Adrenal gland (tissue), 12 donors: ENCODE results near the gene CACTIN. TPM values are rescaled to one million over a fixed set of nuclear protein-coding genes. Genes with fewer than 3 reads are reported as not detected.
A peak's percentile ranks its signal among the peaks of the same experiment; 100 is the strongest.

ENCODE experiments used
- DNase-seq, 7 donors: peaks; one replicate each; pipeline ENCODE4 v3.0.0-alpha.2; 2019 to 2020
- H3K27ac ChIP-seq, 5 donors: fragments of 200-600 bp; sonication (generic) in 4 of 5; 1 replicate in 3 of 5; 2 replicates in 2 of 5; pipeline versions ENCODE4 v1.5.1 to v1.8.0; 2016 to 2020; ENCODE audit warnings: mild to moderate bottlenecking in 1 of 5
- H3K27me3 ChIP-seq: fragments of 200-600 bp; 2 replicates; pipeline ENCODE4 v1.8.0; 2021
- H3K36me3 ChIP-seq, 2 donors: fragments of 200-600 bp; replicated peaks in 1 of 2; 1 replicate in 1 of 2; 2 replicates in 1 of 2; pipeline versions ENCODE4 v1.5.1 to v1.8.0; 2018 to 2022
- H3K4me1 ChIP-seq, 2 donors: fragments of 200-600 bp; replicated peaks in 1 of 2; 1 replicate in 1 of 2; 2 replicates in 1 of 2; pipeline versions ENCODE4 v1.5.1 to v1.8.0; 2018 to 2021
- H3K4me3 ChIP-seq, 4 donors: fragments of 200-600 bp; sonication (generic) in 3 of 4; one replicate each; pipeline ENCODE4 v1.5.1; 2016 to 2018
- H3K9me3 ChIP-seq, 3 donors: fragments of 200-600 bp; sonication (generic) in 1 of 3; replicated peaks in 1 of 3; 1 replicate in 2 of 3; 2 replicates in 1 of 3; pipeline versions ENCODE4 v1.5.1 to v1.8.0; 2016 to 2021
- POLR2A ChIP-seq, 2 donors: fragments of 450-650 bp; IDR thresholded peaks; one replicate each; pipeline ENCODE4 v1.6.1; 2017; ENCODE audit warnings: antibody characterized with exemption in 2 of 2, mild to moderate bottlenecking in 2 of 2, moderate library complexity in 1 of 2
- WGBS, 4 donors: extraction: QIAGEN DNeasy Blood & Tissue Kit in 2 of 4; methylation state at CpG; one replicate each; pipeline versions ENCODE4 v1.1.5 to v1.1.7; 2013 to 2017; 5-methylcytosine and 5-hydroxymethylcytosine counted together
- intact Hi-C, 2 donors: fragments of 100-400 bp; cut with DNase I; formaldehyde crosslinking; loops; one replicate each; pipeline versions ENCODE4 v1.14.1 to v1.15.0; 2022 to 2023
- polyA plus RNA-seq, 3 donors: library from polyadenylated mRNA; stranded (reverse); fragments of 200-250 nt in 2 of 3; fragments of 350-450 nt in 1 of 3; fragmentation: Illumina TruSeq in 1 of 3; extraction: RNeasy Lipid Tissue Mini Kit (QIAGEN cat#74804) in 1 of 3; gene quantifications; one replicate each; pipeline ENCODE4 v1.2.3, GENCODE V29; 2013 to 2014
- total RNA-seq, 9 donors: library from RNA; depleted of rRNA in 4 of 9; stranded (reverse); fragments of >200 nt in 4 of 9; fragments of 120-200 nt in 1 of 9; fragmentation: NEBNext Ultra II Directional in 1 of 9; extraction: Animal tissue kit (Norgen Biotek cat#: 25700) in 1 of 9; gene quantifications; one replicate each; pipeline versions ENCODE4 v1.1.0 to v1.2.4, GENCODE V29; 2013 to 2023
- TF ChIP-seq, protein P1 (sequence below), 6 experiments: fragments of 450-650 bp in 4 of 6; fragments of 200-600 bp in 2 of 6; sonication (generic) in 1 of 6; IDR thresholded peaks; 1 replicate in 5 of 6; 2 replicates in 1 of 6; pipeline versions ENCODE4 v1.5.1 to v1.8.0; 2016 to 2021; ENCODE audit warnings: antibody characterized with exemption in 6 of 6, mild to moderate bottlenecking in 2 of 6, moderate library complexity in 1 of 6
- donor health status: healthy with polysubstance abuse.
- donor health status: Bipolar disorder and iron deficiency.
- donor health status: DM: yes; HTN: yes; CAD: no.
- donor health status: DM: no; HTN: no; CAD: no.
- donor health status: DM: no; HTN: no; CAD: no.
- donor health status: DM: yes; HTN: yes; CAD: no.

The CACTIN gene
- total and polyA plus RNA-seq, 12 donors: 5.0 to 78.4 (median 22.3) TPM

GRCh38 chr19:3580156-3580934 is 46.2 kb downstream of the CACTIN start:
- Histone ChIP-seq H3K27me3 (peaks cover 4% of the 10 kb centered on the region), H3K4me3 (no peak overlapping the region), H3K9me3 (no peaks in the 10 kb centered on the region), H3K27ac (peak overlapping the region; percentile 20 to 90 (median 74)), H3K36me3 (no peaks in the 10 kb centered on the region), H3K4me1 (peaks cover 0 to 25% of the 10 kb centered on the region in 2 donors)
- DNase-seq: peak; percentile 75 to 93 (median 90)
- 25 to 31% (median 26%) methylated on average over 9 to 11 of the region's 11 CpGs for WGBS, 4 donors
- intact Hi-C loops: no loop called here
- TF ChIP-seq, protein P1, sequence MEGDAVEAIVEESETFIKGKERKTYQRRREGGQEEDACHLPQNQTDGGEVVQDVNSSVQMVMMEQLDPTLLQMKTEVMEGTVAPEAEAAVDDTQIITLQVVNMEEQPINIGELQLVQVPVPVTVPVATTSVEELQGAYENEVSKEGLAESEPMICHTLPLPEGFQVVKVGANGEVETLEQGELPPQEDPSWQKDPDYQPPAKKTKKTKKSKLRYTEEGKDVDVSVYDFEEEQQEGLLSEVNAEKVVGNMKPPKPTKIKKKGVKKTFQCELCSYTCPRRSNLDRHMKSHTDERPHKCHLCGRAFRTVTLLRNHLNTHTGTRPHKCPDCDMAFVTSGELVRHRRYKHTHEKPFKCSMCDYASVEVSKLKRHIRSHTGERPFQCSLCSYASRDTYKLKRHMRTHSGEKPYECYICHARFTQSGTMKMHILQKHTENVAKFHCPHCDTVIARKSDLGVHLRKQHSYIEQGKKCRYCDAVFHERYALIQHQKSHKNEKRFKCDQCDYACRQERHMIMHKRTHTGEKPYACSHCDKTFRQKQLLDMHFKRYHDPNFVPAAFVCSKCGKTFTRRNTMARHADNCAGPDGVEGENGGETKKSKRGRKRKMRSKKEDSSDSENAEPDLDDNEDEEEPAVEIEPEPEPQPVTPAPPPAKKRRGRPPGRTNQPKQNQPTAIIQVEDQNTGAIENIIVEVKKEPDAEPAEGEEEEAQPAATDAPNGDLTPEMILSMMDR (IDR thresholded peaks at IDR 0.05): no peak
- peak in 1 of 2 donors; percentile 68 for TF ChIP-seq POLR2A (IDR thresholded peaks at IDR 0.05)

DNA sequence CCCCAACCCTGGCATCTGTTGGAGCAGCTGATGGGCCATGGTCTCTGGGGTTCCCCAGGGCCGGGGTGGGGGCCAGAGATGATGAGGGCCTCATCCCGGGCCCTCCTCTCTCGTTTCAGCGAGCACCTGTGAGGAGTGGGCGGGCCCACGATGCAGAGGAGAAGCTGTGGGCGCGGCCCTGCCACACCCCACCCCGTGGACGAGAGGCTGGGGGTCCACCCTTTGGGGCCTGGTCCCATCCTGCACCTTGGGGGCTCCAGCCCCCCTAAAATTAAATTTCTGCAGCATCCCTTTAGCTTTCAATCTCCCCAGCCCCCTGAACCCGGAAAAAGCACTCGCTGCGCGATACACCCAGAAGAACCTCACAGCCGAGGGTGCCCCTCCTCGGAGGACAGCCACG is 48.2 kb downstream of the CACTIN start:
- Histone ChIP-seq H3K27ac (peak overlapping the region in 1 of 5 donors; percentile 22), H3K9me3 (no peaks in the 10 kb centered on the region), H3K4me1 (peaks cover 5 to 27% of the 10 kb centered on the region in 2 donors), H3K27me3 (no peaks in the 10 kb centered on the region), H3K36me3 (no peaks in the 10 kb centered on the region), H3K4me3 (no peak overlapping the region)
- intact Hi-C loops: no loop called here
- no peak for DNase-seq
- 84 to 92% (median 90%) methylated on average over 9 to 17 of the region's 17 CpGs for WGBS, 4 donors
- no peak for TF ChIP-seq POLR2A (IDR thresholded peaks at IDR 0.05)
- TF ChIP-seq, protein P1 (IDR thresholded peaks at IDR 0.05): no peak

DNA sequence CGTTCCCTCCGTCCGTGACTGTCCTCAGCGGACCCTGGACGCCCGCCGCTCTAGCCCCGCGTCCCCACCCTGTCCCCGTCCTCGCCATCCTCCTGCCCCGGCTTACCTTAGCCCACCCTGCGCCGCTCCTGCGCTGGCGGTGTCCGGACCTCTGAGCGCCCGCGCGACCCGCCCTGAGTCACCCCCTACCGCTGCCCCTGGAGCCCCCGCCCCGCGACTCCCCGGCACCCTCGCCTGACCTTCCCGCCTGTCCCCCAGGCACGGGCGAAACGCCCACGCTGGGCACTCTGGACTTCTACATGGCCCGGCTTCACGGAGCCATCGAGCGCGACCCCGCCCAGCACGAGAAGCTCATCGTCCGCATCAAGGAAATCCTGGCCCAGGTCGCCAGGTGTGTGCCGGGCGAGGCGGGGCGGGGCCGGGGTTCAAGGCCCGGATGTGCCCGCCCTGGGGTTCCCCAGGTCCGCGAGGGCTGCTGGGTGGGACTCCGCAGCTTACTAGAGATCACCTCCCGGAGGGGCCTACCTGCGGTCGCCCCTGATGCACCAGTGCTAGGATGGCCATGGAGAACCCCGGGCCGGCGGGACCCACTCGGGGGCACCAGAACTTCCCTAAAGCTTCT is 48.8 kb downstream of the CACTIN start:
- peak overlapping the region in 1 of 5 donors; percentile 40 for H3K27ac ChIP-seq
- no peak for TF ChIP-seq POLR2A (IDR thresholded peaks at IDR 0.05)

GRCh38 chr19:3576696-3577443 is 49.7 kb downstream of the CACTIN start:
- DNase-seq: peak; percentile 67 to 84 (median 77)
- Histone ChIP-seq H3K36me3 (no peaks in the 10 kb centered on the region), H3K4me1 (peaks cover 10 to 34% of the 10 kb centered on the region in 2 donors), H3K27me3 (no peaks in the 10 kb centered on the region), H3K4me3 (peak overlapping the region in 1 of 4 donors; percentile 45), H3K9me3 (no peaks in the 10 kb centered on the region), H3K27ac (peak overlapping the region in 3 of 5 donors; percentile 32 to 72 (median 40))
- 22 to 65% (median 46%) methylated on average over 14 to 67 of the region's 78 CpGs for WGBS, 4 donors
- TF ChIP-seq POLR2A (IDR thresholded peaks at IDR 0.05): peak in 1 of 2 donors; percentile 46
- TF ChIP-seq, protein P1 (IDR thresholded peaks at IDR 0.05): no peak
- intact Hi-C loops: no loop called here

More for the DNA sequence above, 48.8 kb downstream of the CACTIN start:
- WGBS, 4 donors: 89 to 92% (median 92%) methylated on average over 24 to 60 of the region's 60 CpGs
- no peaks in the 10 kb centered on the region for H3K36me3 ChIP-seq
- H3K4me3 ChIP-seq: no peak overlapping the region
- peaks cover 7 to 29% of the 10 kb centered on the region in 2 donors for H3K4me1 ChIP-seq
- intact Hi-C loops: no loop called here
- no peak for DNase-seq
- no peaks in the 10 kb centered on the region for H3K27me3 ChIP-seq
- H3K9me3 ChIP-seq: no peaks in the 10 kb centered on the region
